ENCODE measurements around the gene TPSB2. TPM values are rescaled to one million over a fixed set of nuclear protein-coding genes. Genes with fewer than 3 reads are reported as not detected.
"Not testable (repeated sequence)": the region's sequence is repeated elsewhere in the genome, so short reads cannot be mapped to it uniquely, and the experiment has no call there.

TPSB2 gene
- total and polyA plus RNA-seq, 2 donors (not counting 1 experiment from before 2014, with no cell fraction given) = not detected

- no peak for DNase-seq (ENCODE audit: low read depth in 2 of 2)
- H2AFZ ChIP-seq (ENCODE audit: low read length) = no peak overlapping the region
- H4K20me1 ChIP-seq (ENCODE audit: control insufficient read depth, extremely low read depth, insufficient read depth, low read length) = no peaks in the 10 kb centered on the region
- no peak overlapping the region for H3K27ac ChIP-seq (ENCODE audit: insufficient read depth, low read length)
- H3K4me3 ChIP-seq (replicated peaks in 1 of 4; ENCODE audit: control extremely low read depth in 1 of 4, insufficient read depth in 1 of 4, low read depth in 3 of 4, low read length in 4 of 4) = no peak overlapping the region
- H3K36me3 ChIP-seq (ENCODE audit: control insufficient read depth, insufficient read depth, low read length) = no peaks in the 10 kb centered on the region
- no peaks in the 10 kb centered on the region for H3K4me1 ChIP-seq (ENCODE audit: control insufficient read depth, extremely low read depth, insufficient read depth, low read length)
- no peaks in the 10 kb centered on the region for H3K9me3 ChIP-seq (ENCODE audit: control insufficient read depth, insufficient read depth, low read depth, low read length)
- no peaks in the 10 kb centered on the region for H3K79me2 ChIP-seq (ENCODE audit: control insufficient read depth, insufficient read depth, low read length)
- no peak overlapping the region for H3K9ac ChIP-seq (ENCODE audit: insufficient read depth, low read length)
- no peak overlapping the region for H3K4me2 ChIP-seq (ENCODE audit: extremely low read depth, insufficient read depth, low read length)
- no peak for TF ChIP-seq CTCF (conservative IDR thresholded peaks at IDR 0.05 in 1 of 2, IDR thresholded peaks at IDR 0.05 in 1 of 2; ENCODE audit: low read depth in 1 of 2, low read length in 2 of 2)
- no peak for TF ChIP-seq EZH2 (IDR thresholded peaks at IDR 0.05; ENCODE audit: low read length, missing control alignments)
- no peaks in the 10 kb centered on the region for H3K27me3 ChIP-seq (ENCODE audit: control insufficient read depth, insufficient read depth, low read length)
Measured at GRCh38 chr16:1272453-1273198, 42.6 kb upstream of the TPSB2 start.

- not testable (repeated sequence) for H3K9ac ChIP-seq (ENCODE audit: insufficient read depth, low read length); H4K20me1 ChIP-seq (ENCODE audit: control insufficient read depth, extremely low read depth, insufficient read depth, low read length); H3K27ac ChIP-seq (ENCODE audit: insufficient read depth, low read length); H3K4me1 ChIP-seq (ENCODE audit: control insufficient read depth, extremely low read depth, insufficient read depth, low read length); H3K4me2 ChIP-seq (ENCODE audit: extremely low read depth, insufficient read depth, low read length); H3K36me3 ChIP-seq (ENCODE audit: control insufficient read depth, insufficient read depth, low read length); H3K4me3 ChIP-seq (replicated peaks in 1 of 4; ENCODE audit: control extremely low read depth in 1 of 4, insufficient read depth in 1 of 4, low read depth in 3 of 4, low read length in 4 of 4); H2AFZ ChIP-seq (ENCODE audit: low read length); H3K9me3 ChIP-seq (ENCODE audit: control insufficient read depth, insufficient read depth, low read depth, low read length); H3K27me3 ChIP-seq (ENCODE audit: control insufficient read depth, insufficient read depth, low read length); H3K79me2 ChIP-seq (ENCODE audit: control insufficient read depth, insufficient read depth, low read length)
- DNase-seq (ENCODE audit: low read depth in 2 of 2) = peak in 1 of 2 donors; percentile 7
Measured at GRCh38 chr16:1271724-1272413, 41.9 kb upstream of the TPSB2 start.

- Histone ChIP-seq H3K79me2 (ENCODE audit: control insufficient read depth, insufficient read depth, low read length) (no peaks in the 10 kb centered on the region), H3K9me3 (ENCODE audit: control insufficient read depth, insufficient read depth, low read depth, low read length) (no peaks in the 10 kb centered on the region), H3K4me1 (ENCODE audit: control insufficient read depth, extremely low read depth, insufficient read depth, low read length) (no peaks in the 10 kb centered on the region), H2AFZ (ENCODE audit: low read length) (no peak overlapping the region), H3K4me2 (ENCODE audit: extremely low read depth, insufficient read depth, low read length) (no peak overlapping the region), H3K36me3 (ENCODE audit: control insufficient read depth, insufficient read depth, low read length) (no peaks in the 10 kb centered on the region), H3K9ac (ENCODE audit: insufficient read depth, low read length) (no peak overlapping the region), H4K20me1 (ENCODE audit: control insufficient read depth, extremely low read depth, insufficient read depth, low read length) (no peaks in the 10 kb centered on the region), H3K27ac (ENCODE audit: insufficient read depth, low read length) (no peak overlapping the region), H3K27me3 (ENCODE audit: control insufficient read depth, insufficient read depth, low read length) (no peaks in the 10 kb centered on the region), H3K4me3 (replicated peaks in 1 of 4; ENCODE audit: control extremely low read depth in 1 of 4, insufficient read depth in 1 of 4, low read depth in 3 of 4, low read length in 4 of 4) (no peak overlapping the region)
- no peak for DNase-seq (ENCODE audit: low read depth in 2 of 2)
- TF ChIP-seq EZH2 (IDR thresholded peaks at IDR 0.05; ENCODE audit: low read length, missing control alignments) = no peak
- TF ChIP-seq CTCF (conservative IDR thresholded peaks at IDR 0.05 in 1 of 2, IDR thresholded peaks at IDR 0.05 in 1 of 2; ENCODE audit: low read depth in 1 of 2, low read length in 2 of 2) = no peak
Measured at GRCh38 chr16:1271380-1271723, 41.4 kb upstream of the TPSB2 start.

DNA sequence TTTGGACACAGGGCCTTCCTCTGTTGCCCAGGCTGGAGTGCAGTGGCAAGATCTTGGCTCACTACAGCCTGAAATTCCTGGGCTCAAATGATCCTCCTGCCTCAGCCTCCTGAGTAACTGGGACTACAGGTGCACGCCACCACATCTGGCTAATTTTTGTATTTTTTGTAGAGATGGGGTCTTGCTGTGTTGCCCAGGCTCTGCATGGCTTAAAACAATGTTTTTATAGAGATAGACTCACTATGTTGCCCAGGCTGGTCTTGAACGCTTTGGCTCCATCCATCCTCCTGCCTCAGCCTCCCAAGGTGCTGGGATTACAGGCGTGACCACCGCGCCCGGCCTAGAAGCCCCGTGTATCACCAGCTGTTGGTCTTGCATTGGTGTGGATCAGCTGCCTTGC, 39.4 kb upstream of the TPSB2 start:
- H3K4me3 ChIP-seq (replicated peaks in 1 of 4; ENCODE audit: control extremely low read depth in 1 of 4, insufficient read depth in 1 of 4, low read depth in 3 of 4, low read length in 4 of 4); DNase-seq (ENCODE audit: low read depth in 2 of 2); H3K4me2 ChIP-seq (ENCODE audit: extremely low read depth, insufficient read depth, low read length); H4K20me1 ChIP-seq (ENCODE audit: control insufficient read depth, extremely low read depth, insufficient read depth, low read length); H3K9ac ChIP-seq (ENCODE audit: insufficient read depth, low read length); H3K36me3 ChIP-seq (ENCODE audit: control insufficient read depth, insufficient read depth, low read length); H2AFZ ChIP-seq (ENCODE audit: low read length); H3K27me3 ChIP-seq (ENCODE audit: control insufficient read depth, insufficient read depth, low read length); H3K9me3 ChIP-seq (ENCODE audit: control insufficient read depth, insufficient read depth, low read depth, low read length); H3K4me1 ChIP-seq (ENCODE audit: control insufficient read depth, extremely low read depth, insufficient read depth, low read length); H3K79me2 ChIP-seq (ENCODE audit: control insufficient read depth, insufficient read depth, low read length); H3K27ac ChIP-seq (ENCODE audit: insufficient read depth, low read length): not testable (repeated sequence)

Data from fibroblast of lung (primary cell).